Osteoblast (primary cell): ENCODE measurements around the gene GAMT. TPM values are rescaled to one million over a fixed set of nuclear protein-coding genes. Genes with fewer than 3 reads are reported as not detected.
A peak's percentile ranks its signal among the peaks of the same experiment; 100 is the strongest.

Experiments
- DNase-seq: peaks from one replicate; pipeline ENCODE4 v3.0.0; 2011; ENCODE audit warnings: low spot score, mixed read lengths; ENCODE audit not compliant: insufficient read length; ENCODE audit errors: missing footprints
- H2AFZ ChIP-seq: 2 replicates; pipeline ENCODE4 v1.6.0; 2011; ENCODE audit warnings: mild to moderate bottlenecking, low read length
- H3K27ac ChIP-seq: 2 replicates; pipeline ENCODE4 v1.5.1; 2011; ENCODE audit warnings: mild to moderate bottlenecking, low read depth, low read length, moderate library complexity
- H3K27me3 ChIP-seq: 2 replicates; pipeline ENCODE4 v1.6.0; 2012; ENCODE audit warnings: mild to moderate bottlenecking, control low read depth, inconsistent platforms, low read length, moderate library complexity; ENCODE audit not compliant: insufficient read depth
- H3K36me3 ChIP-seq: 2 replicates; pipeline ENCODE4 v1.5.1; 2011; ENCODE audit warnings: mild to moderate bottlenecking, low read length, control low read depth, moderate library complexity; ENCODE audit not compliant: insufficient read depth
- H3K4me1 ChIP-seq: 2 replicates; pipeline ENCODE4 v1.5.1; 2011; ENCODE audit warnings: mild to moderate bottlenecking, low read length, control low read depth, moderate library complexity; ENCODE audit not compliant: insufficient read depth
- H3K4me2 ChIP-seq: 2 replicates; pipeline ENCODE4 v1.6.0; 2011; ENCODE audit warnings: mild to moderate bottlenecking, low read length; ENCODE audit not compliant: insufficient read depth
- H3K4me3 ChIP-seq: fragments of 200-600 bp; sonication (generic); 3 replicates; pipeline ENCODE4 v1.5.1; 2012; ENCODE audit warnings: mild to moderate bottlenecking, low read length, inconsistent platforms; ENCODE audit not compliant: insufficient read depth
- H3K79me2 ChIP-seq: 2 replicates; pipeline ENCODE4 v1.6.0; 2012; ENCODE audit warnings: mild to moderate bottlenecking, low read length, control low read depth, inconsistent platforms; ENCODE audit not compliant: insufficient read depth
- H3K9me3 ChIP-seq: 2 replicates; pipeline ENCODE4 v1.5.1; 2011; ENCODE audit warnings: low read depth, low read length, control low read depth
- H4K20me1 ChIP-seq: 2 replicates; pipeline ENCODE4 v1.6.0; 2012; ENCODE audit warnings: mild to moderate bottlenecking, low read length, control low read depth; ENCODE audit not compliant: insufficient read depth
- CTCF ChIP-seq: IDR thresholded peaks from 2 replicates; pipeline ENCODE4 v1.5.1; 2011; ENCODE audit warnings: mild to moderate bottlenecking, low read depth, low read length, moderate library complexity; ENCODE audit errors: extremely low read depth
- total RNA-seq: library from RNA; depleted of rRNA; stranded (reverse); fragments of >200 nt; gene quantifications from 2 replicates; pipeline ENCODE4 v1.2.3, GENCODE V29; 2012

The GAMT gene
- total RNA-seq, 1 donor, result 25.0 TPM

GRCh38 chr19:1364070-1364704 is 37.2 kb downstream of the GAMT start:
- Histone ChIP-seq H3K27me3 (no peaks in the 10 kb centered on the region), H3K4me1 (peaks cover 24% of the 10 kb centered on the region), H3K9me3 (no peaks in the 10 kb centered on the region), H3K4me2 (no peak overlapping the region), H3K36me3 (peaks cover 50% of the 10 kb centered on the region), H3K4me3 (no peak overlapping the region), H2AFZ (no peak overlapping the region), H3K27ac (no peak overlapping the region), H4K20me1 (no peaks in the 10 kb centered on the region), H3K79me2 (peaks cover 23% of the 10 kb centered on the region)
- TF ChIP-seq CTCF, result peak; percentile 23
- DNase-seq, result peak; percentile 67

DNA sequence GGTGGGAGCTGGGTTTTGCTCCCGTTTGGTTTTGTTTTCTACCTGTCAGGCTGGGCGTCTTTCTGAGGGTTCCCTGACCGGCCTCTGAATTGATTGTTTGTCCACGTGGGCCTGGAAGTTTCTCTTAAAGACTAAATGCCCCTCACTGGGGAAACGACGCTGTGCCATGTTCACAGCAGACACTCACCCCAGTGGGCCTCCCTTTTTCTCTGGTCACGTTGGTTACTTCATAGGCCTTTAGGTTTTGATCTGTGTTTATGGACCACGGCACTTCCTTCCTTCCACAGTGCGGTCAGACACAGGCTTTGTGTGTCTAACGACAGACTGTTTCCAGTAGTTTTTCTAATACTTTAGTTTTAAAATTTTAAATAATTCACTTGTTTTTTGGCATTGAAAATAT is 37.7 kb downstream of the GAMT start:
- H3K79me2 ChIP-seq, result peaks cover 23% of the 10 kb centered on the region
- no peak overlapping the region for H3K4me3 ChIP-seq
- no peak for TF ChIP-seq CTCF
- no peaks in the 10 kb centered on the region for H4K20me1 ChIP-seq
- no peaks in the 10 kb centered on the region for H3K27me3 ChIP-seq
- peaks cover 54% of the 10 kb centered on the region for H3K36me3 ChIP-seq
- DNase-seq, result no peak
- H3K9me3 ChIP-seq, result no peaks in the 10 kb centered on the region
- peaks cover 24% of the 10 kb centered on the region for H3K4me1 ChIP-seq
- no peak overlapping the region for H3K27ac ChIP-seq
- no peak overlapping the region for H3K4me2 ChIP-seq
- no peak overlapping the region for H2AFZ ChIP-seq

GRCh38 chr19:1362387-1363257 is 38.7 kb downstream of the GAMT start:
- Histone ChIP-seq H3K27ac (peak overlapping the region; percentile 85), H3K4me1 (peaks cover 24% of the 10 kb centered on the region), H3K36me3 (peaks cover 61% of the 10 kb centered on the region), H2AFZ (no peak overlapping the region), H3K79me2 (peaks cover 23% of the 10 kb centered on the region), H3K4me2 (peak overlapping the region; percentile 81), H3K4me3 (no peak overlapping the region), H3K9me3 (no peaks in the 10 kb centered on the region), H3K27me3 (no peaks in the 10 kb centered on the region), H4K20me1 (no peaks in the 10 kb centered on the region)
- DNase-seq, result peak; percentile 69
- no peak for TF ChIP-seq CTCF
